ENCODE results near the gene CNTD1. TPM values are rescaled to one million over a fixed set of nuclear protein-coding genes. Genes with fewer than 3 reads are reported as not detected.

CNTD1 gene
- total RNA-seq, 1 donor from 2014 or later: 0.46 TPM

- H3K36me3 Mint-ChIP-seq: peaks cover 19% of the 10 kb centered on the region
- no peaks in the 10 kb centered on the region for H3K27me3 Mint-ChIP-seq
- TF ChIP-seq CTCF (conservative IDR thresholded peaks at IDR 0.05): peak; percentile 88
- H3K4me3 Mint-ChIP-seq: no peak overlapping the region
- DNase-seq (ENCODE audit: extremely low spot score, unreplicated experiment): no peak
- H3K27ac Mint-ChIP-seq: no peak overlapping the region
- H3K4me1 Mint-ChIP-seq (ENCODE audit: unreplicated experiment): no peaks in the 10 kb centered on the region
- H3K9me3 Mint-ChIP-seq: no peaks in the 10 kb centered on the region
Observed at GRCh38 chr17:42843358-42843934, 44.8 kb downstream of the CNTD1 start.

GRCh38 chr17:42844271-42844670 is 45.6 kb downstream of the CNTD1 start, which contains the start of gene AOC2:
Gene AOC2 (plus strand): TSS chr17:42844580. CDS start chr17:42844627, 47 bp downstream.
- Mint-ChIP-seq H3K36me3 (peaks cover 12% of the 10 kb centered on the region), H3K9me3 (no peaks in the 10 kb centered on the region), H3K4me1 (ENCODE audit: unreplicated experiment) (no peaks in the 10 kb centered on the region), H3K27me3 (no peaks in the 10 kb centered on the region), H3K27ac (no peak within 1 kb of the TSS), H3K4me3 (no peak within 1 kb of the TSS)
- DNase-seq (ENCODE audit: extremely low spot score, unreplicated experiment): no peak
- no peak for TF ChIP-seq CTCF (conservative IDR thresholded peaks at IDR 0.05)

- H3K36me3 Mint-ChIP-seq: peaks cover 9% of the 10 kb centered on the region
- no peaks in the 10 kb centered on the region for H3K27me3 Mint-ChIP-seq
- H3K27ac Mint-ChIP-seq: no peak overlapping the region
- TF ChIP-seq CTCF (conservative IDR thresholded peaks at IDR 0.05): no peak
- H3K4me1 Mint-ChIP-seq (ENCODE audit: unreplicated experiment): no peaks in the 10 kb centered on the region
- no peaks in the 10 kb centered on the region for H3K9me3 Mint-ChIP-seq
- DNase-seq (ENCODE audit: extremely low spot score, unreplicated experiment): no peak
- no peak overlapping the region for H3K4me3 Mint-ChIP-seq
Observed at GRCh38 chr17:42844761-42845555, 46.3 kb downstream of the CNTD1 start.

- no peak for TF ChIP-seq CTCF (conservative IDR thresholded peaks at IDR 0.05)
- Mint-ChIP-seq H3K36me3 (peaks cover 9% of the 10 kb centered on the region), H3K27ac (no peak overlapping the region), H3K4me1 (ENCODE audit: unreplicated experiment) (no peaks in the 10 kb centered on the region), H3K27me3 (no peaks in the 10 kb centered on the region), H3K9me3 (no peaks in the 10 kb centered on the region), H3K4me3 (no peak overlapping the region)
- DNase-seq (ENCODE audit: extremely low spot score, unreplicated experiment): no peak
Observed at GRCh38 chr17:42845556-42845917, 46.9 kb downstream of the CNTD1 start.

- no peak for DNase-seq (ENCODE audit: extremely low spot score, unreplicated experiment)
- TF ChIP-seq CTCF (conservative IDR thresholded peaks at IDR 0.05): no peak
- Mint-ChIP-seq H3K4me1 (ENCODE audit: unreplicated experiment) (no peaks in the 10 kb centered on the region), H3K9me3 (no peaks in the 10 kb centered on the region), H3K27me3 (no peaks in the 10 kb centered on the region), H3K4me3 (no peak overlapping the region), H3K27ac (no peak overlapping the region), H3K36me3 (peaks cover 9% of the 10 kb centered on the region)
Observed at GRCh38 chr17:42845918-42846593, 47.4 kb downstream of the CNTD1 start.
